BLaER1 (cell line): Measurements from ENCODE around the gene WDR76.

Source experiments
- H3K27ac ChIP-seq: shearing (Covaris generic); formaldehyde crosslinking; 2 replicates; pipeline ENCODE4 v1.8.1; 2022
- H3K27me3 ChIP-seq: shearing (Covaris generic); formaldehyde crosslinking; 2 replicates; pipeline ENCODE4 v1.8.1; 2022
- H3K36me3 ChIP-seq: shearing (Covaris generic); formaldehyde crosslinking; 2 replicates; pipeline ENCODE4 v1.8.1; 2022
- H3K4me1 ChIP-seq: shearing (Covaris generic); formaldehyde crosslinking; 2 replicates; pipeline ENCODE4 v1.8.1; 2022
- H3K4me2 ChIP-seq: shearing (Covaris generic); formaldehyde crosslinking; 2 replicates; pipeline ENCODE4 v1.8.1; 2022
- H3K4me3 ChIP-seq: shearing (Covaris generic); formaldehyde crosslinking; 2 replicates; pipeline ENCODE4 v1.8.1; 2022
- H3K9ac ChIP-seq: shearing (Covaris generic); formaldehyde crosslinking; 2 replicates; pipeline ENCODE4 v1.8.1; 2022
- H3K9me3 ChIP-seq: shearing (Covaris generic); formaldehyde crosslinking; 2 replicates; pipeline ENCODE4 v1.8.1; 2022
- H4K20me1 ChIP-seq: shearing (Covaris generic); formaldehyde crosslinking; 2 replicates; pipeline ENCODE4 v1.8.1; 2022
- Cebpa-rat ChIP-seq: shearing (Covaris generic); IDR thresholded peaks from 2 replicates; pipeline ENCODE4 v1.8.1; 2022

WDR76 gene

GRCh38 chr15:43876872-43877271 lies 50.1 kb downstream of the WDR76 start:
- H3K9ac ChIP-seq, result no peak overlapping the region
- no peaks in the 10 kb centered on the region for H3K4me1 ChIP-seq
- H3K4me3 ChIP-seq, result no peak overlapping the region
- no peak overlapping the region for H3K4me2 ChIP-seq
- H3K36me3 ChIP-seq, result peaks cover 94% of the 10 kb centered on the region
- no peak for TF ChIP-seq Cebpa-rat
- H3K27ac ChIP-seq, result no peak overlapping the region
- H4K20me1 ChIP-seq, result no peaks in the 10 kb centered on the region
- no peaks in the 10 kb centered on the region for H3K9me3 ChIP-seq
- H3K27me3 ChIP-seq, result no peaks in the 10 kb centered on the region

- no peaks in the 10 kb centered on the region for H3K27me3 ChIP-seq
- H3K4me1 ChIP-seq, result no peaks in the 10 kb centered on the region
- no peak overlapping the region for H3K4me2 ChIP-seq
- no peaks in the 10 kb centered on the region for H4K20me1 ChIP-seq
- TF ChIP-seq Cebpa-rat, result no peak
- no peak overlapping the region for H3K27ac ChIP-seq
- H3K9me3 ChIP-seq, result no peaks in the 10 kb centered on the region
- H3K9ac ChIP-seq, result no peak overlapping the region
- H3K36me3 ChIP-seq, result peaks cover 94% of the 10 kb centered on the region
- H3K4me3 ChIP-seq, result no peak overlapping the region
Observed at GRCh38 chr15:43877371-43877770, 50.6 kb downstream of the WDR76 start.

- no peak for TF ChIP-seq Cebpa-rat
- Histone ChIP-seq H3K36me3 (peaks cover 97% of the 10 kb centered on the region), H3K4me3 (no peak overlapping the region), H3K9me3 (no peaks in the 10 kb centered on the region), H4K20me1 (no peaks in the 10 kb centered on the region), H3K4me2 (no peak overlapping the region), H3K27ac (no peak overlapping the region), H3K9ac (no peak overlapping the region), H3K4me1 (no peaks in the 10 kb centered on the region), H3K27me3 (no peaks in the 10 kb centered on the region)
Observed at GRCh38 chr15:43878446-43878845, 51.6 kb downstream of the WDR76 start.

- Histone ChIP-seq H4K20me1 (no peaks in the 10 kb centered on the region), H3K36me3 (peaks cover 97% of the 10 kb centered on the region), H3K4me2 (no peak overlapping the region), H3K4me1 (no peaks in the 10 kb centered on the region), H3K27ac (no peak overlapping the region), H3K9me3 (no peaks in the 10 kb centered on the region), H3K4me3 (no peak overlapping the region), H3K27me3 (no peaks in the 10 kb centered on the region), H3K9ac (no peak overlapping the region)
- no peak for TF ChIP-seq Cebpa-rat
Observed at GRCh38 chr15:43879386-43880355, 52.9 kb downstream of the WDR76 start.

- H3K4me1 ChIP-seq, result no peaks in the 10 kb centered on the region
- no peak overlapping the region for H3K9ac ChIP-seq
- H3K36me3 ChIP-seq, result peaks cover 91% of the 10 kb centered on the region
- no peaks in the 10 kb centered on the region for H3K9me3 ChIP-seq
- H3K4me3 ChIP-seq, result no peak overlapping the region
- H3K27me3 ChIP-seq, result no peaks in the 10 kb centered on the region
- H3K4me2 ChIP-seq, result no peak overlapping the region
- TF ChIP-seq Cebpa-rat, result no peak
- H3K27ac ChIP-seq, result no peak overlapping the region
- H4K20me1 ChIP-seq, result no peaks in the 10 kb centered on the region
Observed at GRCh38 chr15:43880406-43881194, 53.8 kb downstream of the WDR76 start.

GRCh38 chr15:43881245-43881644 lies 54.4 kb downstream of the WDR76 start:
- Histone ChIP-seq H3K9ac (no peak overlapping the region), H3K4me3 (no peak overlapping the region), H3K9me3 (no peaks in the 10 kb centered on the region), H3K4me1 (no peaks in the 10 kb centered on the region), H3K27ac (no peak overlapping the region), H3K4me2 (no peak overlapping the region), H3K36me3 (peaks cover 89% of the 10 kb centered on the region), H3K27me3 (no peaks in the 10 kb centered on the region), H4K20me1 (no peaks in the 10 kb centered on the region)
- no peak for TF ChIP-seq Cebpa-rat

GRCh38 chr15:43881944-43882343 lies 55.1 kb downstream of the WDR76 start:
- no peaks in the 10 kb centered on the region for H3K4me1 ChIP-seq
- no peak overlapping the region for H3K27ac ChIP-seq
- no peak overlapping the region for H3K9ac ChIP-seq
- no peak overlapping the region for H3K4me3 ChIP-seq
- no peaks in the 10 kb centered on the region for H4K20me1 ChIP-seq
- no peak overlapping the region for H3K4me2 ChIP-seq
- H3K27me3 ChIP-seq, result no peaks in the 10 kb centered on the region
- H3K36me3 ChIP-seq, result peaks cover 82% of the 10 kb centered on the region
- no peak for TF ChIP-seq Cebpa-rat
- H3K9me3 ChIP-seq, result no peaks in the 10 kb centered on the region

- Histone ChIP-seq H3K36me3 (peaks cover 66% of the 10 kb centered on the region), H3K4me2 (no peak overlapping the region)
Observed at GRCh38 chr15:43883571-43883970, 56.8 kb downstream of the WDR76 start.

GRCh38 chr15:43886558-43886957 lies 59.8 kb downstream of the WDR76 start:
- Histone ChIP-seq H4K20me1 (no peaks in the 10 kb centered on the region), H3K9me3 (no peaks in the 10 kb centered on the region), H3K27me3 (no peaks in the 10 kb centered on the region), H3K36me3 (peaks cover 51% of the 10 kb centered on the region), H3K4me3 (no peak overlapping the region), H3K4me1 (no peaks in the 10 kb centered on the region), H3K27ac (no peak overlapping the region), H3K9ac (no peak overlapping the region), H3K4me2 (no peak overlapping the region)
- no peak for TF ChIP-seq Cebpa-rat

More at GRCh38 chr15:43883571-43883970, 56.8 kb downstream of the WDR76 start:
- H4K20me1 ChIP-seq, result no peaks in the 10 kb centered on the region
- no peaks in the 10 kb centered on the region for H3K9me3 ChIP-seq
- no peak overlapping the region for H3K4me3 ChIP-seq
- H3K27ac ChIP-seq, result no peak overlapping the region
- no peak for TF ChIP-seq Cebpa-rat
- H3K9ac ChIP-seq, result no peak overlapping the region
- H3K4me1 ChIP-seq, result no peaks in the 10 kb centered on the region
- H3K27me3 ChIP-seq, result no peaks in the 10 kb centered on the region

GRCh38 chr15:43887901-43888300 lies 61.1 kb downstream of the WDR76 start:
- Histone ChIP-seq H3K27me3 (no peaks in the 10 kb centered on the region), H3K36me3 (peaks cover 44% of the 10 kb centered on the region), H3K4me3 (no peak overlapping the region), H4K20me1 (no peaks in the 10 kb centered on the region), H3K4me1 (no peaks in the 10 kb centered on the region), H3K9me3 (no peaks in the 10 kb centered on the region), H3K27ac (no peak overlapping the region), H3K4me2 (no peak overlapping the region), H3K9ac (no peak overlapping the region)
- no peak for TF ChIP-seq Cebpa-rat
